ENCODE measurements around the gene PPIG. TPM values are rescaled to one million over a fixed set of nuclear protein-coding genes. Genes with fewer than 3 reads are reported as not detected.

The PPIG gene
- polyA plus RNA-seq, 1 of the 3 experiments (the other 2 are of a cell fraction), result 8.3 TPM

GRCh38 chr2:169562519-169562918, 21.6 kb upstream of the PPIG start:
- 100% methylated on average over 2 of the region's 2 CpGs for WGBS (ENCODE audit: low lambda C conversion rate)
- CTCF ChIA-PET, result interaction anchor here (0.6 to 1.1 kb wide), 2 partner anchors 39 to 187 kb away, joined by 3 read pairs; no protein-coding TSS in a partner anchor

GRCh38 chr2:169565686-169566085, 18.5 kb upstream of the PPIG start:
- 41% methylated on average over 1 of the region's 1 CpG for WGBS (ENCODE audit: low lambda C conversion rate)
- CTCF ChIA-PET, result interaction anchor here (1.9 kb wide), 1 partner anchor 38 kb away, joined by 4 read pairs; no protein-coding TSS in a partner anchor
- TF ChIP-seq, protein P1, sequence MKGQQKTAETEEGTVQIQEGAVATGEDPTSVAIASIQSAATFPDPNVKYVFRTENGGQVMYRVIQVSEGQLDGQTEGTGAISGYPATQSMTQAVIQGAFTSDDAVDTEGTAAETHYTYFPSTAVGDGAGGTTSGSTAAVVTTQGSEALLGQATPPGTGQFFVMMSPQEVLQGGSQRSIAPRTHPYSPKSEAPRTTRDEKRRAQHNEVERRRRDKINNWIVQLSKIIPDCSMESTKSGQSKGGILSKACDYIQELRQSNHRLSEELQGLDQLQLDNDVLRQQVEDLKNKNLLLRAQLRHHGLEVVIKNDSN (IDR thresholded peaks at IDR 0.05; ENCODE audit: borderline replicate concordance, low read depth), result no peak
- TF ChIP-seq YY1 (IDR thresholded peaks at IDR 0.05; ENCODE audit: low read depth), result no peak
- TF ChIP-seq, protein P2, sequence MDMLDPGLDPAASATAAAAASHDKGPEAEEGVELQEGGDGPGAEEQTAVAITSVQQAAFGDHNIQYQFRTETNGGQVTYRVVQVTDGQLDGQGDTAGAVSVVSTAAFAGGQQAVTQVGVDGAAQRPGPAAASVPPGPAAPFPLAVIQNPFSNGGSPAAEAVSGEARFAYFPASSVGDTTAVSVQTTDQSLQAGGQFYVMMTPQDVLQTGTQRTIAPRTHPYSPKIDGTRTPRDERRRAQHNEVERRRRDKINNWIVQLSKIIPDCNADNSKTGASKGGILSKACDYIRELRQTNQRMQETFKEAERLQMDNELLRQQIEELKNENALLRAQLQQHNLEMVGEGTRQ (IDR thresholded peaks at IDR 0.05; ENCODE audit: borderline replicate concordance, low read depth, low read length), result no peak
- no peak for TF ChIP-seq TAF1 (IDR thresholded peaks at IDR 0.05; ENCODE audit: borderline replicate concordance, low read depth, low read length)
- TF ChIP-seq, protein P3, sequence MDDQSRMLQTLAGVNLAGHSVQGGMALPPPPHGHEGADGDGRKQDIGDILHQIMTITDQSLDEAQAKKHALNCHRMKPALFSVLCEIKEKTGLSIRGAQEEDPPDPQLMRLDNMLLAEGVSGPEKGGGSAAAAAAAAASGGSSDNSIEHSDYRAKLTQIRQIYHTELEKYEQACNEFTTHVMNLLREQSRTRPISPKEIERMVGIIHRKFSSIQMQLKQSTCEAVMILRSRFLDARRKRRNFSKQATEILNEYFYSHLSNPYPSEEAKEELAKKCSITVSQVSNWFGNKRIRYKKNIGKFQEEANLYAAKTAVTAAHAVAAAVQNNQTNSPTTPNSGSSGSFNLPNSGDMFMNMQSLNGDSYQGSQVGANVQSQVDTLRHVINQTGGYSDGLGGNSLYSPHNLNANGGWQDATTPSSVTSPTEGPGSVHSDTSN (IDR thresholded peaks at IDR 0.05), result no peak
- no peak for TF ChIP-seq JUND (IDR thresholded peaks at IDR 0.05)
- no peak for TF ChIP-seq ELF1 (IDR thresholded peaks at IDR 0.05)
- no peak for TF ChIP-seq FOXM1 (IDR thresholded peaks at IDR 0.05; ENCODE audit: low read depth)
- TF ChIP-seq TCF12 (IDR thresholded peaks at IDR 0.05), result no peak
- no peak for TF ChIP-seq RCOR1 (IDR thresholded peaks at IDR 0.05; ENCODE audit: low read length)
- no peak for TF ChIP-seq NRF1 (IDR thresholded peaks at IDR 0.05; ENCODE audit: low read depth, low read length)

More at GRCh38 chr2:169562519-169562918, 21.6 kb upstream of the PPIG start:
- POLR2A ChIA-PET, result no interaction called here
- no peak for TF ChIP-seq POLR2AphosphoS5 (IDR thresholded peaks at IDR 0.05; ENCODE audit: low read depth, low read length)
- no peak for TF ChIP-seq GATA2 (CRISPR knock-in tag; IDR thresholded peaks at IDR 0.05)
- TF ChIP-seq, protein P1 (IDR thresholded peaks at IDR 0.05; ENCODE audit: borderline replicate concordance, low read depth), result no peak
- TF ChIP-seq, protein P4, sequence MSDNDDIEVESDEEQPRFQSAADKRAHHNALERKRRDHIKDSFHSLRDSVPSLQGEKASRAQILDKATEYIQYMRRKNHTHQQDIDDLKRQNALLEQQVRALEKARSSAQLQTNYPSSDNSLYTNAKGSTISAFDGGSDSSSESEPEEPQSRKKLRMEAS (IDR thresholded peaks at IDR 0.05; ENCODE audit: low read depth), result no peak
- TF ChIP-seq SIN3A (IDR thresholded peaks at IDR 0.05; ENCODE audit: borderline replicate concordance, low read depth, low read length), result no peak
- no peak for TF ChIP-seq EP300 (IDR thresholded peaks at IDR 0.05; ENCODE audit: borderline replicate concordance in 1 of 2, low read depth in 1 of 2, low read length in 1 of 2)
- TF ChIP-seq, protein P5, sequence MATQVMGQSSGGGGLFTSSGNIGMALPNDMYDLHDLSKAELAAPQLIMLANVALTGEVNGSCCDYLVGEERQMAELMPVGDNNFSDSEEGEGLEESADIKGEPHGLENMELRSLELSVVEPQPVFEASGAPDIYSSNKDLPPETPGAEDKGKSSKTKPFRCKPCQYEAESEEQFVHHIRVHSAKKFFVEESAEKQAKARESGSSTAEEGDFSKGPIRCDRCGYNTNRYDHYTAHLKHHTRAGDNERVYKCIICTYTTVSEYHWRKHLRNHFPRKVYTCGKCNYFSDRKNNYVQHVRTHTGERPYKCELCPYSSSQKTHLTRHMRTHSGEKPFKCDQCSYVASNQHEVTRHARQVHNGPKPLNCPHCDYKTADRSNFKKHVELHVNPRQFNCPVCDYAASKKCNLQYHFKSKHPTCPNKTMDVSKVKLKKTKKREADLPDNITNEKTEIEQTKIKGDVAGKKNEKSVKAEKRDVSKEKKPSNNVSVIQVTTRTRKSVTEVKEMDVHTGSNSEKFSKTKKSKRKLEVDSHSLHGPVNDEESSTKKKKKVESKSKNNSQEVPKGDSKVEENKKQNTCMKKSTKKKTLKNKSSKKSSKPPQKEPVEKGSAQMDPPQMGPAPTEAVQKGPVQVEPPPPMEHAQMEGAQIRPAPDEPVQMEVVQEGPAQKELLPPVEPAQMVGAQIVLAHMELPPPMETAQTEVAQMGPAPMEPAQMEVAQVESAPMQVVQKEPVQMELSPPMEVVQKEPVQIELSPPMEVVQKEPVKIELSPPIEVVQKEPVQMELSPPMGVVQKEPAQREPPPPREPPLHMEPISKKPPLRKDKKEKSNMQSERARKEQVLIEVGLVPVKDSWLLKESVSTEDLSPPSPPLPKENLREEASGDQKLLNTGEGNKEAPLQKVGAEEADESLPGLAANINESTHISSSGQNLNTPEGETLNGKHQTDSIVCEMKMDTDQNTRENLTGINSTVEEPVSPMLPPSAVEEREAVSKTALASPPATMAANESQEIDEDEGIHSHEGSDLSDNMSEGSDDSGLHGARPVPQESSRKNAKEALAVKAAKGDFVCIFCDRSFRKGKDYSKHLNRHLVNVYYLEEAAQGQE (IDR thresholded peaks at IDR 0.05; ENCODE audit: low read depth, low read length), result no peak
- no peak for TF ChIP-seq RFX5 (IDR thresholded peaks at IDR 0.05; ENCODE audit: low read length)
- TF ChIP-seq FOSL2 (IDR thresholded peaks at IDR 0.05; ENCODE audit: borderline replicate concordance, low read depth), result no peak
- TF ChIP-seq YY1 (IDR thresholded peaks at IDR 0.05; ENCODE audit: low read depth), result no peak
- TF ChIP-seq RCOR1 (IDR thresholded peaks at IDR 0.05; ENCODE audit: low read length), result no peak
- no peak for TF ChIP-seq NFIC (IDR thresholded peaks at IDR 0.05; ENCODE audit: borderline replicate concordance)
- TF ChIP-seq GABPA (IDR thresholded peaks at IDR 0.05; ENCODE audit: low read depth), result no peak
- TF ChIP-seq RAD21 (IDR thresholded peaks at IDR 0.05; ENCODE audit: low read length), result no peak
- no peak for TF ChIP-seq RXRA (IDR thresholded peaks at IDR 0.05; ENCODE audit: borderline replicate concordance, low read depth)
- no peak for TF ChIP-seq ELF1 (IDR thresholded peaks at IDR 0.05)
- Histone ChIP-seq H3K79me2 (ENCODE audit: insufficient read depth) (peaks cover 9% of the 10 kb centered on the region; the same call in 1 of the 2 replicates), H2AFZ (ENCODE audit: low read depth) (no peak overlapping the region), H3K9ac (no peak overlapping the region), H3K9me3 (peaks cover 6% of the 10 kb centered on the region; the same call in 1 of the 2 replicates), H3K9me2 (no peaks in the 10 kb centered on the region), H3K36me3 (replicated peaks in 1 of 2; ENCODE audit: control insufficient read depth in 1 of 2, insufficient read depth in 2 of 2, low read length in 1 of 2) (peaks cover 16 to 26% of the 10 kb centered on the region in 2 experiments), H3K27ac (ENCODE audit: low read depth in 2 of 2, low read length in 1 of 2) (no peak overlapping the region), H3K4me1 (ENCODE audit: control insufficient read depth in 1 of 2, insufficient read depth in 2 of 2, low read depth in 1 of 2, low read length in 1 of 2) (no peaks in the 10 kb centered on the region), H4K20me1 (ENCODE audit: insufficient read depth) (no peaks in the 10 kb centered on the region), H3K4me2 (no peak overlapping the region), H3F3A (replicated peaks; ENCODE audit: insufficient read depth) (peaks cover 8% of the 10 kb centered on the region), H3K4me3 (ENCODE audit: low read depth in 2 of 2, low read length in 1 of 2) (no peak overlapping the region), H3K27me3 (ENCODE audit: insufficient read depth) (no peaks in the 10 kb centered on the region)
- no peak for DNase-seq

More at GRCh38 chr2:169565686-169566085, 18.5 kb upstream of the PPIG start:
- H3K4me2 ChIP-seq, result no peak overlapping the region
- H3F3A ChIP-seq (replicated peaks; ENCODE audit: insufficient read depth), result peaks cover 13% of the 10 kb centered on the region
- H3K4me1 ChIP-seq (ENCODE audit: control insufficient read depth in 1 of 2, insufficient read depth in 2 of 2, low read depth in 1 of 2, low read length in 1 of 2), result no peaks in the 10 kb centered on the region
- peaks cover 12 to 26% of the 10 kb centered on the region in 2 experiments for H3K36me3 ChIP-seq (replicated peaks in 1 of 2; ENCODE audit: control insufficient read depth in 1 of 2, insufficient read depth in 2 of 2, low read length in 1 of 2)
- H3K4me3 ChIP-seq (ENCODE audit: low read depth in 2 of 2, low read length in 1 of 2), result no peak overlapping the region
- DNase-seq, result no peak
- no peak overlapping the region for H2AFZ ChIP-seq (ENCODE audit: low read depth)
- H3K9ac ChIP-seq, result no peak overlapping the region
- peaks cover 24% of the 10 kb centered on the region for H3K79me2 ChIP-seq (ENCODE audit: insufficient read depth)
- no peaks in the 10 kb centered on the region for H3K9me2 ChIP-seq
- no peaks in the 10 kb centered on the region for H3K27me3 ChIP-seq (ENCODE audit: insufficient read depth)
- peaks cover 6% of the 10 kb centered on the region; the same call in 1 of the 2 replicates for H3K9me3 ChIP-seq
- POLR2A ChIA-PET, result no interaction called here
- H3K27ac ChIP-seq (ENCODE audit: low read depth in 2 of 2, low read length in 1 of 2), result no peak overlapping the region
- H4K20me1 ChIP-seq (ENCODE audit: insufficient read depth), result no peaks in the 10 kb centered on the region
